ENCODE results near the gene CBX5. TPM values are rescaled to one million over a fixed set of nuclear protein-coding genes. Genes with fewer than 3 reads are reported as not detected.

Gene CBX5
- total and polyA plus RNA-seq, 9 of the 15 experiments (the other 6 are each of a cell fraction or from before 2014, with no cell fraction given): 32.6 to 102 (median 59.2) TPM

DNA sequence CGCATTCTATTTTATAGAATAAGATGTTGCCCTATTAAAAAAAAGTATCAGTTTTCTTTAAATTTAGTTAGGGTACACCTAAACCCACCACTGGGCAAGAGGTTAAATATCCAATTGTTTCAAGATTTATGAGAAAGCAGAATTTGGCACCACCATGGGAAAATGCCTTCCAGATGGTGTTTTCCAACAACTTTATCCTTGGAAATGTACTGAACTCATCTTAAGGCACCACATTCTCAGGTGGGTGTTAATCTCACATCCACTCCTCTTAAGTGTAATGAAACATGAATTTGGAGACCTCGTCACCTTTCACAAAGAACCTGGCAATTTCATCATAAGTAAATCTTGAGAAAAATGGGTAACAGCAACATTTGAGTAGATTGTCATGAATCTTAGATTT, 13.1 kb downstream of the CBX5 start:
- TF ChIP-seq SMAD4 (CRISPR knock-in tag; conservative IDR thresholded peaks at IDR 0.05) (no peak), BDP1 (IDR thresholded peaks at IDR 0.05; ENCODE audit: insufficient read depth, insufficient read length) (no peak), TEAD1 (CRISPR knock-in tag; IDR thresholded peaks at IDR 0.05) (no peak)
- Histone ChIP-seq H2AFZ (ENCODE audit: low read depth, low read length) (no peak overlapping the region), H3K27ac (ENCODE audit: extremely low read depth, low read depth, low read length) (no peak overlapping the region), H3K4me2 (ENCODE audit: insufficient read depth, low read length) (no peak overlapping the region), H3K9ac (ENCODE audit: insufficient read depth in 1 of 2, low read depth in 2 of 2, low read length in 2 of 2) (no peak overlapping the region), H3K9me1 (ENCODE audit: control insufficient read depth, insufficient read depth, low read length) (no peaks in the 10 kb centered on the region), H4K20me1 (replicated peaks; ENCODE audit: control insufficient read depth, insufficient read depth, low read length) (no peaks in the 10 kb centered on the region), H3K4me3 (no peak overlapping the region), H3K27me3 (ENCODE audit: control insufficient read depth in 2 of 2, insufficient read depth in 2 of 2, low read length in 2 of 2) (no peaks in the 10 kb centered on the region), H3K9me3 (replicated peaks; ENCODE audit: control insufficient read depth, insufficient read depth, low read depth, low read length) (no peaks in the 10 kb centered on the region), H3K79me2 (ENCODE audit: control insufficient read depth, insufficient read depth, low read length) (peaks cover 16% of the 10 kb centered on the region), H3K4me1 (replicated peaks in 1 of 2; ENCODE audit: control insufficient read depth in 2 of 2, insufficient read depth in 2 of 2, low read length in 2 of 2) (peaks cover 19 to 21% of the 10 kb centered on the region in 2 experiments; a peak in 4 of 5 replicates), H3K36me3 (ENCODE audit: control insufficient read depth, insufficient read depth, low read length) (no peaks in the 10 kb centered on the region; the same call in 2 of the 3 replicates)
- DNase-seq (ENCODE audit: extremely low read depth in 1 of 4, low spot score in 3 of 4) (no peak), ATAC-seq (no peak), FAIRE-seq (no peak)
- POLR2A ChIA-PET: interaction anchor here (5.7 kb wide), 1 partner anchor 13 kb away, joined by 46 read pairs; the partner anchor contains the start of genes CBX5 and HNRNPA1
- in situ Hi-C loops (cut with MboI) (no loop called here), intact Hi-C loops (cut with micrococcal nuclease) (no loop called here)
- 87% methylated on average over 2 of the region's 2 CpGs for WGBS (ENCODE audit: insufficient coverage, low coverage, missing lambda C conversion rate)
- BruUV-seq (replicated peaks): no TSS peak
- CTCF ChIA-PET (ENCODE audit: low intra/inter-chr PET ratio): no interaction called here

DNA sequence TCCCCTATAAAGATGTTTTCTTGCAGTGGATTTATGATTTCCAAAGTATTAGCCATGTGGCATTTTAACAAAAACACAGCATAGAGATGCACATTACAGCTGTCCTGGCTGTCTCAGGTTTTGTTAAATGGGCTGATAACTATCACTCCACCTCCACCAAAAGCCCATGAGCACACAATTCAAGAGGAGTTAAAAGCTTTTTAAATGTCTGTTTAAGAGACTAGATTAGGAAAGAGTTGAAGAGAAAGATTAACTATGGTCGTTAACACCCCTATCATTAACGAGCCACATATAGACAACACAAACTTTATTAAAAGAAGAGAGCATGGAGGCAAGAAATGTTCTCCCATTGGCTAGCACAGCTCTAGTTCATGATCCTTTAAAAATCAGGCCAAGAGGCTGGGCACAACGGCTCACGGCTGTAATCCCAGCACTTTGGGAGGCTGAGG, 14.5 kb downstream of the CBX5 start:
- no TSS peak for BruUV-seq (replicated peaks)
- Histone ChIP-seq H3K9me3 (replicated peaks; ENCODE audit: control insufficient read depth, insufficient read depth, low read depth, low read length) (no peaks in the 10 kb centered on the region), H3K79me2 (ENCODE audit: control insufficient read depth, insufficient read depth, low read length) (peaks cover 29% of the 10 kb centered on the region), H3K36me3 (ENCODE audit: control insufficient read depth, insufficient read depth, low read length) (no peaks in the 10 kb centered on the region), H4K20me1 (replicated peaks; ENCODE audit: control insufficient read depth, insufficient read depth, low read length) (no peaks in the 10 kb centered on the region), H3K4me2 (ENCODE audit: insufficient read depth, low read length) (peak overlapping the region; percentile 14; the same call in 1 of the 2 replicates), H3K9me1 (ENCODE audit: control insufficient read depth, insufficient read depth, low read length) (no peaks in the 10 kb centered on the region), H3K4me1 (replicated peaks in 1 of 2; ENCODE audit: control insufficient read depth in 2 of 2, insufficient read depth in 2 of 2, low read length in 2 of 2) (peaks cover 25 to 26% of the 10 kb centered on the region in 2 experiments; a peak in 4 of 5 replicates), H3K27me3 (ENCODE audit: control insufficient read depth in 2 of 2, insufficient read depth in 2 of 2, low read length in 2 of 2) (no peaks in the 10 kb centered on the region), H2AFZ (ENCODE audit: low read depth, low read length) (peak overlapping the region; percentile 20; the same call in 1 of the 2 replicates), H3K9ac (ENCODE audit: insufficient read depth in 1 of 2, low read depth in 2 of 2, low read length in 2 of 2) (peak overlapping the region in 1 of 2 experiments; percentile 77; a peak in 1 of 4 replicates), H3K4me3 (no peak overlapping the region), H3K27ac (ENCODE audit: extremely low read depth, low read depth, low read length) (peak overlapping the region; percentile 16; the same call in 1 of the 3 replicates)
- FAIRE-seq (no peak), ATAC-seq (peak; percentile 17), DNase-seq (ENCODE audit: extremely low read depth in 1 of 4, low spot score in 3 of 4) (no peak)
- intact Hi-C loops (cut with micrococcal nuclease): no loop called here
- in situ Hi-C loops (cut with MboI): no loop called here
- WGBS (ENCODE audit: insufficient coverage, low coverage, missing lambda C conversion rate): 7% methylated on average over 4 of the region's 4 CpGs
- ChIA-PET CTCF (ENCODE audit: low intra/inter-chr PET ratio) (no interaction called here), POLR2A (interaction anchor here (0.6 to 6.5 kb wide), 9 partner anchors 8 to 40 kb away, joined by 3 to 58 read pairs (median 4); partner anchors contain the start of genes CBX5 and HNRNPA1)
- TF ChIP-seq HNRNPL (IDR thresholded peaks at IDR 0.05; ENCODE audit: low read depth, low read length) (no peak), C11orf30 (IDR thresholded peaks at IDR 0.05; ENCODE audit: low read depth) (no peak), MEIS2 (IDR thresholded peaks at IDR 0.05; ENCODE audit: partially characterized antibody) (peak; percentile 43), KAT2B (IDR thresholded peaks at IDR 0.05; ENCODE audit: low read depth, low read length) (no peak), ARID1B (IDR thresholded peaks at IDR 0.05) (0 out of 2 replicates have a peak, but pooled peaks have one; percentile 5)
- TF ChIP-seq, protein P1, sequence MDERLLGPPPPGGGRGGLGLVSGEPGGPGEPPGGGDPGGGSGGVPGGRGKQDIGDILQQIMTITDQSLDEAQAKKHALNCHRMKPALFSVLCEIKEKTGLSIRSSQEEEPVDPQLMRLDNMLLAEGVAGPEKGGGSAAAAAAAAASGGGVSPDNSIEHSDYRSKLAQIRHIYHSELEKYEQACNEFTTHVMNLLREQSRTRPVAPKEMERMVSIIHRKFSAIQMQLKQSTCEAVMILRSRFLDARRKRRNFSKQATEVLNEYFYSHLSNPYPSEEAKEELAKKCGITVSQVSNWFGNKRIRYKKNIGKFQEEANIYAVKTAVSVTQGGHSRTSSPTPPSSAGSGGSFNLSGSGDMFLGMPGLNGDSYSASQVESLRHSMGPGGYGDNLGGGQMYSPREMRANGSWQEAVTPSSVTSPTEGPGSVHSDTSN (CRISPR knock-in tag; IDR thresholded peaks at IDR 0.05; ENCODE audit: low read depth): no peak
- TF ChIP-seq, protein P1 (tag; conservative IDR thresholded peaks at IDR 0.05; ENCODE audit: low read depth): peak; percentile 75
